ENCODE measurements around the gene DZIP1. TPM values are rescaled to one million over a fixed set of nuclear protein-coding genes. Genes with fewer than 3 reads are reported as not detected.
A peak's percentile ranks its signal among the peaks of the same experiment; 100 is the strongest.

The DZIP1 gene
- total and polyA plus RNA-seq, 4 donors, result 10.1 to 25.3 (median 17.5) TPM

GRCh38 chr13:95652821-95653220 lies 8.3 kb upstream of the DZIP1 start:
- Histone ChIP-seq H3K9me3 (ENCODE audit: control insufficient read depth, low read length) (no peaks in the 10 kb centered on the region), H3K4me1 (ENCODE audit: control insufficient read depth in 1 of 2, insufficient read depth in 2 of 2, low read length in 2 of 2) (no peaks in the 10 kb centered on the region), H3K36me3 (ENCODE audit: control insufficient read depth in 1 of 2, insufficient read depth in 2 of 2, low read length in 1 of 2) (no peaks in the 10 kb centered on the region), H3K27ac (ENCODE audit: low read depth in 1 of 2, low read length in 2 of 2) (no peak overlapping the region), H3K4me3 (ENCODE audit: low read length in 2 of 2) (no peak overlapping the region), H3K27me3 (ENCODE audit: control insufficient read depth in 1 of 2, insufficient read depth in 2 of 2, low read length in 1 of 2) (no peaks in the 10 kb centered on the region)
- WGBS, 2 donors, result 52 to 59% methylated on average over 3 of the region's 3 CpGs
- intact Hi-C loops (cut with DNase I), result no loop called here
- ATAC-seq (ENCODE audit: low FRiP score) (no peak), DNase-seq (no peak)

- Histone ChIP-seq H3K4me1 (ENCODE audit: control insufficient read depth in 1 of 2, insufficient read depth in 2 of 2, low read length in 2 of 2) (no peaks in the 10 kb centered on the region), H3K9me3 (ENCODE audit: control insufficient read depth, low read length) (no peaks in the 10 kb centered on the region), H3K4me3 (ENCODE audit: low read length in 2 of 2) (no peak overlapping the region), H3K27ac (ENCODE audit: low read depth in 1 of 2, low read length in 2 of 2) (no peak overlapping the region), H3K27me3 (ENCODE audit: control insufficient read depth in 1 of 2, insufficient read depth in 2 of 2, low read length in 1 of 2) (no peaks in the 10 kb centered on the region), H3K36me3 (ENCODE audit: control insufficient read depth in 1 of 2, insufficient read depth in 2 of 2, low read length in 1 of 2) (no peaks in the 10 kb centered on the region)
- ATAC-seq (ENCODE audit: low FRiP score) (no peak), DNase-seq (no peak)
- 67% methylated on average over 1 of the region's 1 CpG for WGBS, 2 donors
- intact Hi-C loops (cut with DNase I), result no loop called here
These were observed 7.8 kb upstream of the DZIP1 start for GRCh38 chr13:95652244-95652764.

- intact Hi-C loops (cut with DNase I), result no loop called here
- H3K27me3 ChIP-seq (ENCODE audit: control insufficient read depth in 1 of 2, insufficient read depth in 2 of 2, low read length in 1 of 2), result no peaks in the 10 kb centered on the region
- no peak for DNase-seq
- H3K27ac ChIP-seq (ENCODE audit: low read depth in 1 of 2, low read length in 2 of 2), result no peak overlapping the region
- WGBS, 2 donors, result 91 to 92% methylated on average over 5 of the region's 5 CpGs
- H3K36me3 ChIP-seq (ENCODE audit: control insufficient read depth in 1 of 2, insufficient read depth in 2 of 2, low read length in 1 of 2), result no peaks in the 10 kb centered on the region
- no peaks in the 10 kb centered on the region for H3K4me1 ChIP-seq (ENCODE audit: control insufficient read depth in 1 of 2, insufficient read depth in 2 of 2, low read length in 2 of 2)
- no peaks in the 10 kb centered on the region for H3K9me3 ChIP-seq (ENCODE audit: control insufficient read depth, low read length)
- no peak for ATAC-seq (ENCODE audit: low FRiP score)
- H3K4me3 ChIP-seq (ENCODE audit: low read length in 2 of 2), result no peak overlapping the region
These were observed 6.2 kb upstream of the DZIP1 start for GRCh38 chr13:95650696-95651095.

GRCh38 chr13:95647321-95647720 lies 2.8 kb upstream of the DZIP1 start:
- Histone ChIP-seq H3K9me3 (ENCODE audit: control insufficient read depth, low read length) (no peaks in the 10 kb centered on the region), H3K27ac (ENCODE audit: low read depth in 1 of 2, low read length in 2 of 2) (no peak overlapping the region), H3K27me3 (ENCODE audit: control insufficient read depth in 1 of 2, insufficient read depth in 2 of 2, low read length in 1 of 2) (no peaks in the 10 kb centered on the region), H3K4me3 (ENCODE audit: low read length in 2 of 2) (no peak overlapping the region), H3K4me1 (ENCODE audit: control insufficient read depth in 1 of 2, insufficient read depth in 2 of 2, low read length in 2 of 2) (peaks cover 0 to 2% of the 10 kb centered on the region in 2 donors), H3K36me3 (ENCODE audit: control insufficient read depth in 1 of 2, insufficient read depth in 2 of 2, low read length in 1 of 2) (no peaks in the 10 kb centered on the region)
- no peak for DNase-seq
- 64 to 72% methylated on average over 6 of the region's 6 CpGs for WGBS, 2 donors
- no peak for ATAC-seq (ENCODE audit: low FRiP score)
- intact Hi-C loops (cut with DNase I), result no loop called here

DNA sequence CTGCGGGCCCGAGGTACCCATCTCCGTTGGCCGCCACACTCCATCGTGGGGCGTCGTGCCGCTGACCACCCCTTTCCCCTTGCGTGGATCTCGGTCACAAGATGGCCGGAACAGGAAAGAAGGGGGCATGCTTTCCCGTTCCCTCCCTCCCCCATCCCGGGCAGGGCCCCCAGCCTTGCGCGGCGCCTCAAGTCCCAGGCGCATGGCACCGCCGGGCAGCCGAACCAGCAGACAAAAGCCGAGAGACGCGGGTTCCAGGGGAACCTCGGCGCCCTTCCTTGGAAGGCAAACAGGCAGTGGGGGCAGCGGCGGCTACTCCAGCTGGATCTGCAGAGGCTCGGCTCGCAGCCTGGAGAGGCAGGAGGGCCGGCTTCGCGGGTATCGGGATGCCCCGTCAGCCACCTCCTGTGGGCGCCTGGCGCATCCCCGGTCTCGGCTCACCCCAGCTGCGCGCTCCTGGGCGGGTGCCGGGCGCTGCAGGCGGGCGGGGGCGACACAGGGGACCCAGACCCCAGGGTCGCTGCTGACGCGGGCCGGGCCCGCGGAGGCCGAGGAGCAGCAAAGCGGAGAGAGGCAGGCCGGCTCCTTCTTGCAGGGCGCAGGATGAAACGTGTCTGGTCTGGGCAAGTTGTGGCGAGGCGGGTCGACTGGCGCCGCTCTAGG lies 439 bp downstream of the DZIP1 start:
- H3K36me3 ChIP-seq (ENCODE audit: control insufficient read depth in 1 of 2, insufficient read depth in 2 of 2, low read length in 1 of 2), result no peaks in the 10 kb centered on the region
- H3K4me3 ChIP-seq (ENCODE audit: low read length in 2 of 2), result peak overlapping the region; percentile 76 to 82
- H3K27me3 ChIP-seq (ENCODE audit: control insufficient read depth in 1 of 2, insufficient read depth in 2 of 2, low read length in 1 of 2), result no peaks in the 10 kb centered on the region
- H3K4me1 ChIP-seq (ENCODE audit: control insufficient read depth in 1 of 2, insufficient read depth in 2 of 2, low read length in 2 of 2), result peaks cover 0 to 2% of the 10 kb centered on the region in 2 donors
- H3K9me3 ChIP-seq (ENCODE audit: control insufficient read depth, low read length), result no peaks in the 10 kb centered on the region
- WGBS, 2 donors, result 1% methylated on average over 47 to 62 of the region's 62 CpGs
- intact Hi-C loops (cut with DNase I), result loop anchor here in 1 of 2 donors (5.0 kb wide), 1 partner anchor 33 kb away; the partner anchor contains the start of gene DNAJC3
- peak; percentile 70 for ATAC-seq (ENCODE audit: low FRiP score)
- H3K27ac ChIP-seq (ENCODE audit: low read depth in 1 of 2, low read length in 2 of 2), result no peak overlapping the region
- DNase-seq, result peak; percentile 51 to 83

GRCh38 chr13:95643571-95643935 lies 953 bp downstream of the DZIP1 start:
- intact Hi-C loops (cut with DNase I), result loop anchor here in 1 of 2 donors (5.0 kb wide), 1 partner anchor 34 kb away; the partner anchor contains the start of gene DNAJC3

GRCh38 chr13:95642999-95643398 lies 1.5 kb downstream of the DZIP1 start:
- WGBS, 2 donors, result 37 to 46% methylated on average over 3 of the region's 3 CpGs
- H3K4me1 ChIP-seq (ENCODE audit: control insufficient read depth in 1 of 2, insufficient read depth in 2 of 2, low read length in 2 of 2), result peaks cover 0 to 2% of the 10 kb centered on the region in 2 donors
- H3K27ac ChIP-seq (ENCODE audit: low read depth in 1 of 2, low read length in 2 of 2), result no peak overlapping the region
- H3K9me3 ChIP-seq (ENCODE audit: control insufficient read depth, low read length), result no peaks in the 10 kb centered on the region
- no peak for DNase-seq
- intact Hi-C loops (cut with DNase I), result loop anchor here in 1 of 2 donors (5.0 kb wide), 1 partner anchor 34 kb away; the partner anchor contains the start of gene DNAJC3
- H3K36me3 ChIP-seq (ENCODE audit: control insufficient read depth in 1 of 2, insufficient read depth in 2 of 2, low read length in 1 of 2), result no peaks in the 10 kb centered on the region
- ATAC-seq (ENCODE audit: low FRiP score), result no peak
- H3K27me3 ChIP-seq (ENCODE audit: control insufficient read depth in 1 of 2, insufficient read depth in 2 of 2, low read length in 1 of 2), result no peaks in the 10 kb centered on the region
- H3K4me3 ChIP-seq (ENCODE audit: low read length in 2 of 2), result peak overlapping the region in 1 of 2 donors; percentile 76

More at GRCh38 chr13:95643571-95643935, 953 bp downstream of the DZIP1 start:
- H3K27me3 ChIP-seq (ENCODE audit: control insufficient read depth in 1 of 2, insufficient read depth in 2 of 2, low read length in 1 of 2), result no peaks in the 10 kb centered on the region
- no peaks in the 10 kb centered on the region for H3K9me3 ChIP-seq (ENCODE audit: control insufficient read depth, low read length)
- peak overlapping the region; percentile 10 to 76 for H3K4me3 ChIP-seq (ENCODE audit: low read length in 2 of 2)
- WGBS, 2 donors, result 1 to 2% methylated on average over 16 of the region's 16 CpGs
- DNase-seq (no peak), ATAC-seq (ENCODE audit: low FRiP score) (peak; percentile 24)
- H3K36me3 ChIP-seq (ENCODE audit: control insufficient read depth in 1 of 2, insufficient read depth in 2 of 2, low read length in 1 of 2), result no peaks in the 10 kb centered on the region
- H3K4me1 ChIP-seq (ENCODE audit: control insufficient read depth in 1 of 2, insufficient read depth in 2 of 2, low read length in 2 of 2), result peaks cover 0 to 2% of the 10 kb centered on the region in 2 donors
- no peak overlapping the region for H3K27ac ChIP-seq (ENCODE audit: low read depth in 1 of 2, low read length in 2 of 2)

DNA sequence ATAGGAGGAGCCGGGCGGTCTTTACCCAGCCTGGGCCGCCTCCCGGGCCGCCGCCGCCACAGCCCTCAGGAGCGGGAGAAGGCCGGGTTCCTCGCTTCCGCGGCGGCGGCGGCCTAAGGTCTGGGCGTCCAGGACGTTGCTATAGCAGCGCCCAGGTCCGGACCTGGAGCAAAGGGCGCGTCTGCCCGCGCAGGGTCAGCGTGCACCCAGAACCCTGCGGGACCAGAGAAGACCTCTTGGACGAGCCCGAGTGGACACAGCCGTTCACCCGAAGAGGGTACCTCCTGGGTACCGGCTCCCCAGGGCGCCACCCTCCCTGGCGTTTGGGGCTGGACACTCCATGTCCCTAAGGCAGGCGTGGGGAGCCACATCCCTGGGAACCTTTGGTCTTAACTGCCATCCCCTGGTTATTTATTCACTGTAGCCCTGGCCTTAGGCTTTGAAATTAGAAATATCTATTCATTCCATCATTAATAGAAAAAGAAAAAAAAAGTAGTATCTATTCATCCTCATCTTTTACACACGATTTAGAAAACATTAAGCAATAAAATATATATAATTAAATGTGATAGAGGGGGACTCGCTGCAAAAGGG lies 2.4 kb downstream of the DZIP1 start:
- no peaks in the 10 kb centered on the region for H3K36me3 ChIP-seq (ENCODE audit: control insufficient read depth in 1 of 2, insufficient read depth in 2 of 2, low read length in 1 of 2)
- no peaks in the 10 kb centered on the region for H3K9me3 ChIP-seq (ENCODE audit: control insufficient read depth, low read length)
- no peaks in the 10 kb centered on the region for H3K27me3 ChIP-seq (ENCODE audit: control insufficient read depth in 1 of 2, insufficient read depth in 2 of 2, low read length in 1 of 2)
- ATAC-seq (ENCODE audit: low FRiP score), result peak; percentile 80
- peaks cover 0 to 2% of the 10 kb centered on the region in 2 donors for H3K4me1 ChIP-seq (ENCODE audit: control insufficient read depth in 1 of 2, insufficient read depth in 2 of 2, low read length in 2 of 2)
- 5% methylated on average over 28 to 35 of the region's 35 CpGs for WGBS, 2 donors
- peak; percentile 64 to 82 for DNase-seq
- H3K4me3 ChIP-seq (ENCODE audit: low read length in 2 of 2), result peak overlapping the region; percentile 31 to 51
- intact Hi-C loops (cut with DNase I), result loop anchor here in 1 of 2 donors (5.0 kb wide), 1 partner anchor 35 kb away; the partner anchor contains the start of gene DNAJC3
- H3K27ac ChIP-seq (ENCODE audit: low read depth in 1 of 2, low read length in 2 of 2), result no peak overlapping the region

Data from aorta (tissue), 5 donors.